SH-SY5Y (cell line): ENCODE measurements around the gene DUSP16.

Experiments used
- GATA2 ChIP-seq: IDR thresholded peaks from 2 replicates; pipeline ENCODE4 v1.6.1; 2011; ENCODE audit warnings: mild to moderate bottlenecking, low read depth, low read length
- GATA3 ChIP-seq: IDR thresholded peaks from 2 replicates; pipeline ENCODE4 v1.6.1; 2011; ENCODE audit warnings: low read depth, mild to moderate bottlenecking, low read length, moderate library complexity

- TF ChIP-seq GATA3 (no peak), GATA2 (no peak)
Measured at GRCh38 chr12:12452326-12452902, 110.2 kb downstream of the DUSP16 start.
